ENCODE data around the gene ADD2. TPM values are rescaled to one million over a fixed set of nuclear protein-coding genes. Genes with fewer than 3 reads are reported as not detected.

The ADD2 gene
- total RNA-seq, 1 experiment from 2014 or later = 3.5 TPM

- Histone ChIP-seq H3K4me2 (no peak overlapping the region), H3K79me2 (ENCODE audit: low read depth) (no peaks in the 10 kb centered on the region), H4K20me1 (ENCODE audit: insufficient read depth) (no peaks in the 10 kb centered on the region), H2AFZ (no peak overlapping the region), H3K27me3 (ENCODE audit: insufficient read depth, low read depth) (peaks cover 45% of the 10 kb centered on the region; the same call in 1 of the 2 replicates), H3K9me2 (ENCODE audit: insufficient read depth) (no peaks in the 10 kb centered on the region), H3K27ac (no peak overlapping the region), H3K4me1 (replicated peaks; ENCODE audit: insufficient read depth) (no peaks in the 10 kb centered on the region), H3F3A (ENCODE audit: insufficient read depth, low read depth) (no peaks in the 10 kb centered on the region), H3K9me3 (ENCODE audit: insufficient read depth, low read depth) (no peaks in the 10 kb centered on the region), H3K4me3 (no peak overlapping the region), H3K36me3 (ENCODE audit: low read depth) (no peaks in the 10 kb centered on the region)
- TF ChIP-seq EZH2 (IDR thresholded peaks at IDR 0.05; ENCODE audit: low read depth) = no peak
- no peak for TF ChIP-seq CTCF (conservative IDR thresholded peaks at IDR 0.05)
- intact Hi-C loops (cut with micrococcal nuclease; ENCODE audit: unreplicated experiment) = no loop called here
- POLR2A ChIA-PET (ENCODE audit: unreplicated experiment) = no interaction called here
- DNase-seq = no peak
- BruUV-seq (replicated peaks) = no TSS peak
- CTCF ChIA-PET = no interaction called here
Measured at GRCh38 chr2:70671092-70671675, 96.8 kb downstream of the ADD2 start.

- no peaks in the 10 kb centered on the region for H3K36me3 ChIP-seq (ENCODE audit: low read depth)
- intact Hi-C loops (cut with micrococcal nuclease; ENCODE audit: unreplicated experiment) = no loop called here
- ChIA-PET CTCF (no interaction called here), POLR2A (ENCODE audit: unreplicated experiment) (no interaction called here)
- H3K9me3 ChIP-seq (ENCODE audit: insufficient read depth, low read depth) = no peaks in the 10 kb centered on the region
- H3K4me3 ChIP-seq = no peak overlapping the region
- H4K20me1 ChIP-seq (ENCODE audit: insufficient read depth) = no peaks in the 10 kb centered on the region
- H3K27me3 ChIP-seq (ENCODE audit: insufficient read depth, low read depth) = peaks cover 45% of the 10 kb centered on the region; the same call in 1 of the 2 replicates
- no peak overlapping the region for H3K4me2 ChIP-seq
- H3K27ac ChIP-seq = no peak overlapping the region
- no peaks in the 10 kb centered on the region for H3K79me2 ChIP-seq (ENCODE audit: low read depth)
- TF ChIP-seq EZH2 (IDR thresholded peaks at IDR 0.05; ENCODE audit: low read depth) (no peak), CTCF (conservative IDR thresholded peaks at IDR 0.05) (no peak)
- H3K4me1 ChIP-seq (replicated peaks; ENCODE audit: insufficient read depth) = no peaks in the 10 kb centered on the region
- no peak for DNase-seq
- H3F3A ChIP-seq (ENCODE audit: insufficient read depth, low read depth) = no peaks in the 10 kb centered on the region
- BruUV-seq (replicated peaks) = no TSS peak
- H3K9me2 ChIP-seq (ENCODE audit: insufficient read depth) = no peaks in the 10 kb centered on the region
- H2AFZ ChIP-seq = no peak overlapping the region
Measured at GRCh38 chr2:70670626-70671025, 97.4 kb downstream of the ADD2 start.

DNA sequence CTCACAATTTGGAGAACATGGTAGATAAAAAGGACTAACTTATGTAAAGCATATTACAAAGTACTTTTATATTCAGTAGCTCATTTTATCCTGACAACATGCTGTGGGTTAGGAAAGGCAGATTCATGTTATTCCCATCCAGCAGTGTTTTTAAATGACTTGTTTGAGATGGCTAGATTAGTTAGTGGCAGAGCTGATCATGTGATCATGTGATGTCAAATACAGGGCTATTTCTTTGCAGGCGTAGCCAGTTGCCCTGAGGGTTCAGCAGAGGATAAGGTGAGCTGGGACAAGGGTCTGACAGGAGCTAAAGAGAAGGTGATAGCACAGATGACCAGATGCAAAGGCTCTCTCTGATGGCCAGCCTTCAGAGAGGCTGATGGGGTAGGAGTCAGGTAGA, 97.8 kb downstream of the ADD2 start:
- no peaks in the 10 kb centered on the region for H3K4me1 ChIP-seq (replicated peaks; ENCODE audit: insufficient read depth)
- no peak overlapping the region for H2AFZ ChIP-seq
- no peak overlapping the region for H3K4me2 ChIP-seq
- TF ChIP-seq CTCF (conservative IDR thresholded peaks at IDR 0.05) (no peak), EZH2 (IDR thresholded peaks at IDR 0.05; ENCODE audit: low read depth) (no peak)
- no peak overlapping the region for H3K27ac ChIP-seq
- H3K9me2 ChIP-seq (ENCODE audit: insufficient read depth) = no peaks in the 10 kb centered on the region
- no peaks in the 10 kb centered on the region for H3K36me3 ChIP-seq (ENCODE audit: low read depth)
- no peak overlapping the region for H3K4me3 ChIP-seq
- H3K27me3 ChIP-seq (ENCODE audit: insufficient read depth, low read depth) = peaks cover 41% of the 10 kb centered on the region; the same call in 1 of the 2 replicates
- intact Hi-C loops (cut with micrococcal nuclease; ENCODE audit: unreplicated experiment) = no loop called here
- DNase-seq = no peak
- no TSS peak for BruUV-seq (replicated peaks)
- ChIA-PET POLR2A (ENCODE audit: unreplicated experiment) (no interaction called here), CTCF (no interaction called here)
- no peaks in the 10 kb centered on the region for H3K9me3 ChIP-seq (ENCODE audit: insufficient read depth, low read depth)
- H4K20me1 ChIP-seq (ENCODE audit: insufficient read depth) = no peaks in the 10 kb centered on the region
- H3K79me2 ChIP-seq (ENCODE audit: low read depth) = no peaks in the 10 kb centered on the region
- H3F3A ChIP-seq (ENCODE audit: insufficient read depth, low read depth) = no peaks in the 10 kb centered on the region

All from PC-9 (cell line).